ENCODE results near the gene PRR29. TPM values are rescaled to one million over a fixed set of nuclear protein-coding genes. Genes with fewer than 3 reads are reported as not detected.

The PRR29 gene
- total RNA-seq, 2 donors from 2014 or later, result 0.16 TPM; not detected in 1

DNA sequence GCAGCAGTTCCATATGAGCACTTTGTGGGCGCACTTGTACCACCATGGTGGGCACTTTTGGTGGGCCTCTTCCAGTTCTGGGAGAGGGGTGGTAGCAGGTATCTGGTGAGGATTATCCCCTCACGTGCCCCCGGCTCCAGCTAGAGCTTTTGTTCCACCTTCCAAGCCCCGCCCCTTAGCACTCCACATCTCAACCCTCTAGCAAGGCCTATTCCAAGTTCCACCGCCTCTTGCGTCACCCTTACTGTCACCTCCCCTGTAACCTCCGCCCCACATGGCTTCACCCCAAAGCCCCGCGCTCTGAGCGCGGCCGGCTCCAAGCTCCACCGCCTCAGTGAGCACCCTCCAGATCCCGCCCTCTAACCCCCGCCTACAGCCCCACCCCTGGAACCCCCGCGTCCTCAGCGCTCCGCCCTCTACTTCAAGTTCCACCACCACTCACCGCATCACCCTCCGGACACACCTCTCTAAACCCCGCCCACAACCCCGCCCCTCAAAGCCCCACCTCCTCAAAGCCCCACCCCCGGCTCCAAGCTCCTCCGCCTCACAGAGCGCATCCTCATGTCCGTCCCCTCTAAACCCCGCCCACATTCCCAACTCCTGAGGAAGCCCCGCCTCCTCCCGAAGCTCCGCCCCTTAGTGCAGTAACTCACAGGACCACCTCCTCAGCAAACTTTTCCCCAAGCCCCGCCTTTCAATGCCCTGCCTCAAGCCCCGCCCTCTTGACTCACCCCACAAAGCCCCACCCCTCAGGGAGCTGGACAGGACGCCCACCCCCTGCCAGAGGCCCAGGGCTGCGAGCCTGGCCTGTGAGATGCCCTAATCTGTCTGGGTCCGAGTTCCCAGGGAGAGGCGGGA, 36.6 kb upstream of the PRR29 start:
- TF ChIP-seq, protein P1, sequence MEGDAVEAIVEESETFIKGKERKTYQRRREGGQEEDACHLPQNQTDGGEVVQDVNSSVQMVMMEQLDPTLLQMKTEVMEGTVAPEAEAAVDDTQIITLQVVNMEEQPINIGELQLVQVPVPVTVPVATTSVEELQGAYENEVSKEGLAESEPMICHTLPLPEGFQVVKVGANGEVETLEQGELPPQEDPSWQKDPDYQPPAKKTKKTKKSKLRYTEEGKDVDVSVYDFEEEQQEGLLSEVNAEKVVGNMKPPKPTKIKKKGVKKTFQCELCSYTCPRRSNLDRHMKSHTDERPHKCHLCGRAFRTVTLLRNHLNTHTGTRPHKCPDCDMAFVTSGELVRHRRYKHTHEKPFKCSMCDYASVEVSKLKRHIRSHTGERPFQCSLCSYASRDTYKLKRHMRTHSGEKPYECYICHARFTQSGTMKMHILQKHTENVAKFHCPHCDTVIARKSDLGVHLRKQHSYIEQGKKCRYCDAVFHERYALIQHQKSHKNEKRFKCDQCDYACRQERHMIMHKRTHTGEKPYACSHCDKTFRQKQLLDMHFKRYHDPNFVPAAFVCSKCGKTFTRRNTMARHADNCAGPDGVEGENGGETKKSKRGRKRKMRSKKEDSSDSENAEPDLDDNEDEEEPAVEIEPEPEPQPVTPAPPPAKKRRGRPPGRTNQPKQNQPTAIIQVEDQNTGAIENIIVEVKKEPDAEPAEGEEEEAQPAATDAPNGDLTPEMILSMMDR (IDR thresholded peaks at IDR 0.05), result no peak
- Histone ChIP-seq H3K27me3 (no peaks in the 10 kb centered on the region), H3K36me3 (no peaks in the 10 kb centered on the region), H3K4me1 (no peaks in the 10 kb centered on the region), H3K9ac (ENCODE audit: low read depth in 2 of 2, low read length in 2 of 2) (peak overlapping the region in 1 of 2 donors; percentile 1), H3K4me3 (no peak overlapping the region), H3K27ac (no peak overlapping the region), H3K9me3 (no peaks in the 10 kb centered on the region)
- intact Hi-C loops (cut with DNase I), result no loop called here
- DNase-seq, result peak; percentile 64

- Histone ChIP-seq H3K36me3 (no peaks in the 10 kb centered on the region), H3K4me3 (no peak overlapping the region), H3K27me3 (no peaks in the 10 kb centered on the region), H3K27ac (no peak overlapping the region), H3K4me1 (no peaks in the 10 kb centered on the region), H3K9ac (ENCODE audit: low read depth in 2 of 2, low read length in 2 of 2) (no peak overlapping the region), H3K9me3 (no peaks in the 10 kb centered on the region)
- TF ChIP-seq, protein P1 (IDR thresholded peaks at IDR 0.05), result no peak
- intact Hi-C loops (cut with DNase I), result no loop called here
- no peak for DNase-seq
Measured at GRCh38 chr17:63962298-63962744, 35.8 kb upstream of the PRR29 start.

GRCh38 chr17:63963123-63963522, 35.0 kb upstream of the PRR29 start:
- Histone ChIP-seq H3K9ac (ENCODE audit: low read depth in 2 of 2, low read length in 2 of 2) (no peak overlapping the region), H3K27ac (no peak overlapping the region), H3K4me1 (no peaks in the 10 kb centered on the region), H3K36me3 (no peaks in the 10 kb centered on the region), H3K27me3 (no peaks in the 10 kb centered on the region), H3K9me3 (no peaks in the 10 kb centered on the region), H3K4me3 (no peak overlapping the region)
- TF ChIP-seq, protein P1 (IDR thresholded peaks at IDR 0.05), result no peak
- no peak for DNase-seq
- intact Hi-C loops (cut with DNase I), result no loop called here

- no peaks in the 10 kb centered on the region for H3K9me3 ChIP-seq
- no peaks in the 10 kb centered on the region for H3K27me3 ChIP-seq
- H3K9ac ChIP-seq (ENCODE audit: low read depth in 2 of 2, low read length in 2 of 2), result no peak overlapping the region
- no peak overlapping the region for H3K27ac ChIP-seq
- no peak overlapping the region for H3K4me3 ChIP-seq
- intact Hi-C loops (cut with DNase I), result no loop called here
- TF ChIP-seq, protein P1 (IDR thresholded peaks at IDR 0.05), result no peak
- H3K4me1 ChIP-seq, result no peaks in the 10 kb centered on the region
- no peaks in the 10 kb centered on the region for H3K36me3 ChIP-seq
- no peak for DNase-seq
Measured at GRCh38 chr17:63966646-63967264, 31.4 kb upstream of the PRR29 start.

GRCh38 chr17:63967953-63968352, 30.2 kb upstream of the PRR29 start:
- Histone ChIP-seq H3K9ac (ENCODE audit: low read depth in 2 of 2, low read length in 2 of 2) (no peak overlapping the region), H3K27ac (no peak overlapping the region), H3K4me1 (no peaks in the 10 kb centered on the region), H3K27me3 (no peaks in the 10 kb centered on the region), H3K9me3 (no peaks in the 10 kb centered on the region), H3K4me3 (no peak overlapping the region), H3K36me3 (no peaks in the 10 kb centered on the region)
- intact Hi-C loops (cut with DNase I), result no loop called here
- no peak for DNase-seq
- TF ChIP-seq, protein P1 (IDR thresholded peaks at IDR 0.05), result no peak
